ENCODE data around the gene SDF4. TPM values are rescaled to one million over a fixed set of nuclear protein-coding genes. Genes with fewer than 3 reads are reported as not detected.

The SDF4 gene
- total and polyA plus RNA-seq, 2 experiments from 2014 or later: 45.0 to 62.6 TPM

- TF ChIP-seq ZNF462 (CRISPR knock-in tag; IDR thresholded peaks at IDR 0.05) (no peak), JUNB (IDR thresholded peaks at IDR 0.05; ENCODE audit: unreplicated experiment) (no peak), ETS1 (IDR thresholded peaks at IDR 0.05) (no peak), EZH2 (IDR thresholded peaks at IDR 0.05; ENCODE audit: low read depth, unreplicated experiment) (no peak), ZNF114 (CRISPR knock-in tag; IDR thresholded peaks at IDR 0.05) (no peak), ZNF331 (CRISPR knock-in tag; IDR thresholded peaks at IDR 0.05; ENCODE audit: low read depth) (no peak), CREB1 (CRISPR knock-in tag; IDR thresholded peaks at IDR 0.05; ENCODE audit: low read depth) (no peak)
Observed at GRCh38 chr1:1211541-1212441, 20.0 kb downstream of the SDF4 start (continued).
